HEK293 (cell line): ENCODE results near the gene ARMC8.

Source experiments
- CTCF ChIP-seq: fragments of 450-650 bp; formaldehyde crosslinking; IDR thresholded peaks from 2 replicates; pipeline ENCODE4 v1.5.1; 2016; ENCODE audit warnings: missing biosample characterization, missing genetic modification characterization
- MYNN ChIP-seq: fragments of 450-650 bp; formaldehyde crosslinking; IDR thresholded peaks from 2 replicates; pipeline ENCODE4 v1.5.1; 2016; ENCODE audit warnings: missing biosample characterization, missing genetic modification characterization, borderline replicate concordance
- REPIN1 ChIP-seq: fragments of 450-650 bp; formaldehyde crosslinking; IDR thresholded peaks from 2 replicates; pipeline ENCODE4 v1.5.1; 2017; ENCODE audit warnings: missing biosample characterization, missing genetic modification characterization, low read depth
- SP2 ChIP-seq: fragments of 450-650 bp; formaldehyde crosslinking; IDR thresholded peaks from 2 replicates; pipeline ENCODE4 v1.5.1; 2016; ENCODE audit warnings: missing biosample characterization, missing genetic modification characterization
- YY1 ChIP-seq: fragments of 450-650 bp; formaldehyde crosslinking; IDR thresholded peaks from 2 replicates; pipeline ENCODE4 v1.5.1; 2018; ENCODE audit warnings: missing biosample characterization, missing genetic modification characterization
- ZBTB20 ChIP-seq: fragments of 450-650 bp; formaldehyde crosslinking; IDR thresholded peaks from 2 replicates; pipeline ENCODE4 v1.5.1; 2016; ENCODE audit warnings: missing biosample characterization, missing genetic modification characterization
- ZNF239 ChIP-seq: fragments of 450-650 bp; formaldehyde crosslinking; IDR thresholded peaks from 2 replicates; pipeline ENCODE4 v1.5.1; 2016; ENCODE audit warnings: missing biosample characterization, missing genetic modification characterization
- ZNF324 ChIP-seq: fragments of 450-650 bp; formaldehyde crosslinking; IDR thresholded peaks from 2 replicates; pipeline ENCODE4 v1.5.1; 2016; ENCODE audit warnings: missing biosample characterization, missing genetic modification characterization
- ZNF362 ChIP-seq: fragments of 450-650 bp; formaldehyde crosslinking; IDR thresholded peaks from 2 replicates; pipeline ENCODE4 v1.5.1; 2016; ENCODE audit warnings: missing biosample characterization, missing genetic modification characterization
- ZNF701 ChIP-seq: fragments of 450-650 bp; formaldehyde crosslinking; IDR thresholded peaks from 2 replicates; pipeline ENCODE4 v1.5.1; 2016; ENCODE audit warnings: missing biosample characterization, missing genetic modification characterization
- TF ChIP-seq, protein P1 (sequence below): fragments of 450-650 bp; formaldehyde crosslinking; IDR thresholded peaks from 2 replicates; pipeline ENCODE4 v1.5.1; 2016; ENCODE audit warnings: missing biosample characterization, missing genetic modification characterization

DNA sequence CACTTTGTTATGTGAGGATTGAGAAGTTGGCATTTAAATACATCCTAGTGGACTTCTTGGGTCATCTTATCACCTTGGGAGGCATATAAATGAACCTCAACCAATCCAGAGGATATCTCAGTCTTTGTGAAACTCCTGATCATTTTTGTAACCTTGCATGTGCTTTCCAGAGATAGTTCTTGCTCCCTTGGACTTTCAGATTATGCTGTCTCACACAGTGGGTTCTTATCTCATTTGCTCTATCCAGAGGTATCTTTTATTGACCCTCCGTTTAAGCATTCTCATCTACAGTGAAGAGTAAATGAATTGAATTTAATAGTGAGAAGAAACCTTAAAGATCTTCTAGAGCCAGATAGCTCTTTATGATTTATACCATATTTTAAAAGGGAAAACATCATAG is 10.4 kb downstream of the ARMC8 start:
- TF ChIP-seq REPIN1 (no peak), ZNF239 (no peak), CTCF (tag by site-specific recombination) (no peak), MYNN (tag by site-specific recombination) (no peak), SP2 (tag by site-specific recombination) (no peak), ZNF362 (tag by site-specific recombination) (no peak), ZBTB20 (tag by site-specific recombination) (no peak), YY1 (tag by site-specific recombination) (no peak), ZNF701 (no peak), ZNF324 (no peak)
- TF ChIP-seq, protein P1, sequence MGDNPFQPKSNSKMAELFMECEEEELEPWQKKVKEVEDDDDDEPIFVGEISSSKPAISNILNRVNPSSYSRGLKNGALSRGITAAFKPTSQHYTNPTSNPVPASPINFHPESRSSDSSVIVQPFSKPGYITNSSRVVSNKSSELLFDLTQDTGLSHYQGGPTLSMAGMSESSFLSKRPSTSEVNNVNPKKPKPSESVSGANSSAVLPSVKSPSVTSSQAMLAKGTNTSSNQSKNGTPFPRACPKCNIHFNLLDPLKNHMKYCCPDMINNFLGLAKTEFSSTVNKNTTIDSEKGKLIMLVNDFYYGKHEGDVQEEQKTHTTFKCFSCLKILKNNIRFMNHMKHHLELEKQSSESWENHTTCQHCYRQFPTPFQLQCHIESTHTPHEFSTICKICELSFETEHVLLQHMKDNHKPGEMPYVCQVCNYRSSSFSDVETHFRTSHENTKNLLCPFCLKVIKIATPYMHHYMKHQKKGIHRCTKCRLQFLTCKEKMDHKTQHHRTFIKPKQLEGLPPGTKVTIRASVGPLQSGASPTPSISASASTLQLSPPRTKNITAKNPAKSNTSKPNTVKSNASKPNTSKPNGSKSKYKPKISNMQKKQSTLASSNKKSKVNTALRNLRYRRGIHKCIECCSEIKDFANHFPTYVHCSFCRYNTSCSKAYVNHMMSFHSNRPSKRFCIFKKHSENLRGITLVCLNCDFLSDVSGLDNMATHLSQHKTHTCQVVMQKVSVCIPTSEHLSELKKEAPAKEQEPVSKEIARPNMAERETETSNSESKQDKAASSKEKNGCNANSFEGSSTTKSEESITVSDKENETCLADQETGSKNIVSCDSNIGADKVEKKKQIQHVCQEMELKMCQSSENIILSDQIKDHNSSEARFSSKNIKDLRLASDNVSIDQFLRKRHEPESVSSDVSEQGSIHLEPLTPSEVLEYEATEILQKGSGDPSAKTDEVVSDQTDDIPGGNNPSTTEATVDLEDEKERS (tag by site-specific recombination) = no peak
